Colonic mucosa (tissue), 4 donors: ENCODE measurements around the gene EIF6. TPM values are rescaled to one million over a fixed set of nuclear protein-coding genes. Genes with fewer than 3 reads are reported as not detected.

Source experiments
- DNase-seq: peaks from one replicate; pipeline ENCODE4 v3.0.0-alpha.2; 2020
- H3K27ac ChIP-seq: fragments of 200-600 bp; one replicate; pipeline ENCODE4 v1.8.0; 2021
- H3K27me3 ChIP-seq: fragments of 200-600 bp; one replicate; pipeline ENCODE4 v1.8.0; 2021
- H3K36me3 ChIP-seq: fragments of 200-600 bp; one replicate; pipeline ENCODE4 v1.8.0; 2021
- H3K4me1 ChIP-seq: fragments of 200-600 bp; one replicate; pipeline ENCODE4 v1.8.0; 2021; ENCODE audit warnings: mild to moderate bottlenecking
- H3K4me3 ChIP-seq: fragments of 200-600 bp; one replicate; pipeline ENCODE4 v1.8.0; 2021
- H3K9ac ChIP-seq, 2 donors: one replicate each; pipeline ENCODE4 v1.7.0; 2013; ENCODE audit warnings: control low read depth in 2 of 2, low read depth in 2 of 2, low read length in 2 of 2
- H3K9me3 ChIP-seq: fragments of 200-600 bp; one replicate; pipeline ENCODE4 v1.8.0; 2021
- intact Hi-C: fragments of 100-400 bp; cut with DNase I; formaldehyde crosslinking; loops from one replicate; pipeline ENCODE4 v1.14.1; 2022
- total RNA-seq, 2 donors: library from RNA; stranded (reverse); fragmentation: NEBNext Ultra II Directional in 1 of 2; extraction: Animal tissue kit (Norgen Biotek cat#: 25700) in 1 of 2; gene quantifications; one replicate each; pipeline ENCODE4 v1.2.1, GENCODE V29; 2021
- TF ChIP-seq, protein P1 (sequence below): fragments of 200-600 bp; IDR thresholded peaks from one replicate; pipeline ENCODE4 v1.8.0; 2022; ENCODE audit warnings: antibody characterized with exemption, mild to moderate bottlenecking
- donor health status: healthy.
- donor health status: DM: no; HTN: no; CAD: no.
- donor health status: DM: no; HTN: no; CAD: no.

The EIF6 gene
- total RNA-seq, 2 donors from 2014 or later: 163 to 194 TPM

DNA sequence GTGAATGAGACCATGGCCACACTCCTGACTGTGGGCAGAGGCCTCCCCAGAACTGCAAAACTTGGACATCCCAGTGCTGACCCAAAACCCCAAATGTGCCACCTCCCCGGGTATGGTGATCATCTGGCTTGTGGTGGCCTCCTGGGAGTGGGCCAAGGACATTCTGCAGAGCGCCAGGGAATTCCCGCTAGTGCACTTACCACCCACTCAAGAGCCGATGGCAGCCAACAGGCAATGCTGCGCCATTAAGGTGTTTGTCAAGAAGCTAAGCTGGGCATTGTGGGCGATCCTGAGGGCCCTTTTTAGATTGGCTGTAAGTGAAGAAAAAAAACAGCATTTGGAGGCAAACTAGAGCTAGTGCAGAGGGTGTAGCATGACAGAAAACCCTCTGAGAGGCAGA lies 48.7 kb downstream of the EIF6 start:
- Histone ChIP-seq H3K9ac (no peak overlapping the region), H3K27ac (no peak overlapping the region), H3K4me3 (no peak overlapping the region), H3K9me3 (no peaks in the 10 kb centered on the region), H3K27me3 (no peaks in the 10 kb centered on the region), H3K4me1 (no peaks in the 10 kb centered on the region), H3K36me3 (no peaks in the 10 kb centered on the region)
- intact Hi-C loops: no loop called here
- no peak for DNase-seq
- TF ChIP-seq, protein P1, sequence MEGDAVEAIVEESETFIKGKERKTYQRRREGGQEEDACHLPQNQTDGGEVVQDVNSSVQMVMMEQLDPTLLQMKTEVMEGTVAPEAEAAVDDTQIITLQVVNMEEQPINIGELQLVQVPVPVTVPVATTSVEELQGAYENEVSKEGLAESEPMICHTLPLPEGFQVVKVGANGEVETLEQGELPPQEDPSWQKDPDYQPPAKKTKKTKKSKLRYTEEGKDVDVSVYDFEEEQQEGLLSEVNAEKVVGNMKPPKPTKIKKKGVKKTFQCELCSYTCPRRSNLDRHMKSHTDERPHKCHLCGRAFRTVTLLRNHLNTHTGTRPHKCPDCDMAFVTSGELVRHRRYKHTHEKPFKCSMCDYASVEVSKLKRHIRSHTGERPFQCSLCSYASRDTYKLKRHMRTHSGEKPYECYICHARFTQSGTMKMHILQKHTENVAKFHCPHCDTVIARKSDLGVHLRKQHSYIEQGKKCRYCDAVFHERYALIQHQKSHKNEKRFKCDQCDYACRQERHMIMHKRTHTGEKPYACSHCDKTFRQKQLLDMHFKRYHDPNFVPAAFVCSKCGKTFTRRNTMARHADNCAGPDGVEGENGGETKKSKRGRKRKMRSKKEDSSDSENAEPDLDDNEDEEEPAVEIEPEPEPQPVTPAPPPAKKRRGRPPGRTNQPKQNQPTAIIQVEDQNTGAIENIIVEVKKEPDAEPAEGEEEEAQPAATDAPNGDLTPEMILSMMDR: no peak

DNA sequence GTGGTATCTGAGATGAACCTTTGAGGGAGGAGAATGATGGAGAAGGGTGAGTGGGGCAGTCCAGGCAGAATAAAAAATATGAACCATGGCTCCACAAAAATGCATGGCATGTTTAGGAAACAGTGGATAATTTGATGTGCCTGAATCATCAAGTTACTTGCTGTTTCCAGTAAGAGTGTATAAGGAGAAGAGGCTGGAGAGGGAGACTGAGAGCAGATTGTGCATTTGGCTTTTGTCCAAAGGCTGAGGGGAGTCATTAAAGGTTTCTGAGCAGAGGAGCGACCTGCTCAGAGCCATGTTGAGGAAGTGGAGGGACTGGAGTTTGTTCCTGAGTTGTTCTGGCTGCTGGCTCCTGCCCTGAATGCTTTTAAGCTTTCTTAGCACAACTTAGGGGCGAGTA lies 52.0 kb downstream of the EIF6 start:
- Histone ChIP-seq H3K27me3 (no peaks in the 10 kb centered on the region), H3K4me1 (no peaks in the 10 kb centered on the region), H3K9ac (no peak overlapping the region), H3K36me3 (no peaks in the 10 kb centered on the region), H3K27ac (no peak overlapping the region), H3K4me3 (no peak overlapping the region), H3K9me3 (no peaks in the 10 kb centered on the region)
- intact Hi-C loops: no loop called here
- TF ChIP-seq, protein P1: no peak
- no peak for DNase-seq

Other genes with a start within 250 kb of the EIF6 start
- 10 to 100 TPM; 52.8 to 63.2 TPM for gene TRPC4AP, start 192.0 kb downstream of the EIF6 start, total RNA-seq
- gene EDEM2, start 137.4 kb downstream of the EIF6 start, total RNA-seq: 10 to 100 TPM; 28.0 to 36.0 TPM
- gene PROCR, start 112.7 kb downstream of the EIF6 start, total RNA-seq: 10 to 100 TPM in 1 of 2 donors, 1 to 10 TPM in 1; 9.8 to 14.5 TPM
- gene MMP24, start 58.1 kb downstream of the EIF6 start, total RNA-seq: under 1 TPM; 0.15 to 0.50 TPM
- 100 to 1,000 TPM in 1 of 2 donors, 10 to 100 TPM in 1; 83.9 to 123 TPM for gene MMP24OS, start 6.7 kb downstream of the EIF6 start, total RNA-seq
- under 1 TPM in 1 of 2 donors, not detected in 1; 0.45 TPM for gene FAM83C, start 7.7 kb upstream of the EIF6 start, total RNA-seq
- gene UQCC1, start 127.2 kb upstream of the EIF6 start, total RNA-seq: 10 to 100 TPM; 50.4 to 85.6 TPM
- gene GDF5, start 153.5 kb upstream of the EIF6 start, total RNA-seq: under 1 TPM in 1 of 2 donors, not detected in 1; 0.27 TPM
- 10 to 100 TPM; 30.7 to 41.5 TPM for gene CEP250, start 170.8 kb upstream of the EIF6 start, total RNA-seq
- not detected for gene C20orf173, start 244.9 kb upstream of the EIF6 start, total RNA-seq